GM21526 (cell line): ENCODE results near the gene CCDC9.
"Not testable (repeated sequence)": the region's sequence is repeated elsewhere in the genome, so short reads cannot be mapped to it uniquely, and the experiment has no call there.

ENCODE experiments used
- ATAC-seq: cut with Tn5 transposase; IDR thresholded peaks from one replicate; pipeline ENCODE4 v1.9.1; 2021; ENCODE audit warnings: moderate library complexity; ENCODE audit not compliant: unreplicated experiment, low FRiP score

CCDC9 gene

GRCh38 chr19:47280183-47280797, 24.0 kb downstream of the CCDC9 start:
- no peak for ATAC-seq

GRCh38 chr19:47283405-47284059, 27.2 kb downstream of the CCDC9 start:
- ATAC-seq: no peak

GRCh38 chr19:47284324-47284899, 28.1 kb downstream of the CCDC9 start:
- no peak for ATAC-seq

GRCh38 chr19:47296036-47296435, 39.7 kb downstream of the CCDC9 start:
- ATAC-seq: no peak

GRCh38 chr19:47300867-47301266, 44.5 kb downstream of the CCDC9 start:
- ATAC-seq: not testable (repeated sequence)

- ATAC-seq: no peak
Observed at GRCh38 chr19:47302249-47302648, 45.9 kb downstream of the CCDC9 start.

- ATAC-seq: no peak
Observed at GRCh38 chr19:47303966-47304365, 47.6 kb downstream of the CCDC9 start.

GRCh38 chr19:47305309-47305751, 49.0 kb downstream of the CCDC9 start:
- no peak for ATAC-seq

- ATAC-seq: no peak
Observed at GRCh38 chr19:47306303-47306702, 50.0 kb downstream of the CCDC9 start.

GRCh38 chr19:47309038-47309437, 52.7 kb downstream of the CCDC9 start:
- no peak for ATAC-seq

- ATAC-seq: no peak
Observed at GRCh38 chr19:47309608-47310007, 53.3 kb downstream of the CCDC9 start, which contains the start of gene C5AR1. Gene C5AR1 (plus strand): TSS chr19:47309861. CDS start chr19:47309896, 35 bp downstream.

- no peak for ATAC-seq
Observed at GRCh38 chr19:47310323-47310722, 54.0 kb downstream of the CCDC9 start.

- ATAC-seq: no peak
Observed at GRCh38 chr19:47310819-47311218, 54.5 kb downstream of the CCDC9 start.

- ATAC-seq: no peak
Observed at GRCh38 chr19:47312366-47313006, 56.2 kb downstream of the CCDC9 start.

GRCh38 chr19:47313754-47314295, 57.5 kb downstream of the CCDC9 start:
- no peak for ATAC-seq

GRCh38 chr19:47315125-47315821, 58.9 kb downstream of the CCDC9 start:
- no peak for ATAC-seq

- no peak for ATAC-seq
Observed at GRCh38 chr19:47316513-47316912, 60.2 kb downstream of the CCDC9 start.

GRCh38 chr19:47319923-47320871, 63.9 kb downstream of the CCDC9 start:
- ATAC-seq: no peak
